Mucosa of stomach (tissue), 1 donor: ENCODE results near the gene CTNND2.
"Not testable (repeated sequence)": the region's sequence is repeated elsewhere in the genome, so short reads cannot be mapped to it uniquely, and the experiment has no call there.

Source experiments
- H3K27me3 ChIP-seq: one replicate; pipeline ENCODE4 v1.7.0; 2013; ENCODE audit warnings: mild to moderate bottlenecking, low read length; ENCODE audit not compliant: control insufficient read depth, insufficient read depth
- H3K36me3 ChIP-seq: one replicate; pipeline ENCODE4 v1.7.0; 2013; ENCODE audit warnings: low read length; ENCODE audit not compliant: control insufficient read depth, insufficient read depth
- H3K4me1 ChIP-seq: one replicate; pipeline ENCODE4 v1.7.0; 2013; ENCODE audit warnings: mild to moderate bottlenecking, low read length; ENCODE audit not compliant: control insufficient read depth, insufficient read depth
- H3K4me3 ChIP-seq: one replicate; pipeline ENCODE4 v1.7.0; 2013; ENCODE audit warnings: low read length
- H3K9ac ChIP-seq: one replicate; pipeline ENCODE4 v1.7.0; 2013; ENCODE audit warnings: mild to moderate bottlenecking, low read length, moderate library complexity
- H3K9me3 ChIP-seq: one replicate; pipeline ENCODE4 v1.7.0; 2013; ENCODE audit warnings: mild to moderate bottlenecking, low read length, moderate library complexity; ENCODE audit not compliant: control insufficient read depth
- donor health status: Pancreatic carcinoma.

Gene CTNND2

GRCh38 chr5:11076945-11077613 lies 827.2 kb downstream of the CTNND2 start:
- no peak overlapping the region for H3K9ac ChIP-seq
- H3K27me3 ChIP-seq: no peaks in the 10 kb centered on the region
- no peaks in the 10 kb centered on the region for H3K9me3 ChIP-seq
- no peak overlapping the region for H3K4me3 ChIP-seq
- H3K36me3 ChIP-seq: no peaks in the 10 kb centered on the region
- no peaks in the 10 kb centered on the region for H3K4me1 ChIP-seq

GRCh38 chr5:11075035-11075805 lies 829.0 kb downstream of the CTNND2 start:
- Histone ChIP-seq H3K4me1 (no peaks in the 10 kb centered on the region), H3K9me3 (no peaks in the 10 kb centered on the region), H3K27me3 (no peaks in the 10 kb centered on the region), H3K36me3 (no peaks in the 10 kb centered on the region), H3K9ac (no peak overlapping the region), H3K4me3 (no peak overlapping the region)

GRCh38 chr5:11072568-11072967 lies 831.7 kb downstream of the CTNND2 start:
- no peaks in the 10 kb centered on the region for H3K4me1 ChIP-seq
- H3K9me3 ChIP-seq: no peaks in the 10 kb centered on the region
- no peak overlapping the region for H3K4me3 ChIP-seq
- H3K9ac ChIP-seq: no peak overlapping the region
- H3K27me3 ChIP-seq: no peaks in the 10 kb centered on the region
- H3K36me3 ChIP-seq: no peaks in the 10 kb centered on the region

GRCh38 chr5:11072076-11072475 lies 832.2 kb downstream of the CTNND2 start:
- Histone ChIP-seq H3K36me3 (no peaks in the 10 kb centered on the region), H3K9ac (no peak overlapping the region), H3K9me3 (no peaks in the 10 kb centered on the region), H3K27me3 (no peaks in the 10 kb centered on the region), H3K4me3 (no peak overlapping the region), H3K4me1 (no peaks in the 10 kb centered on the region)

- no peaks in the 10 kb centered on the region for H3K9me3 ChIP-seq
- no peaks in the 10 kb centered on the region for H3K36me3 ChIP-seq
- H3K9ac ChIP-seq: no peak overlapping the region
- H3K4me1 ChIP-seq: no peaks in the 10 kb centered on the region
- H3K4me3 ChIP-seq: no peak overlapping the region
- H3K27me3 ChIP-seq: no peaks in the 10 kb centered on the region
These were observed 835.2 kb downstream of the CTNND2 start for GRCh38 chr5:11069041-11069440.

- H3K9ac ChIP-seq: not testable (repeated sequence)
These were observed 838.5 kb downstream of the CTNND2 start for GRCh38 chr5:11065723-11066122.

GRCh38 chr5:11064763-11065450 lies 839.3 kb downstream of the CTNND2 start:
- H3K9me3 ChIP-seq: no peaks in the 10 kb centered on the region
- H3K36me3 ChIP-seq: no peaks in the 10 kb centered on the region
- no peaks in the 10 kb centered on the region for H3K27me3 ChIP-seq
- no peak overlapping the region for H3K9ac ChIP-seq
- no peaks in the 10 kb centered on the region for H3K4me1 ChIP-seq
- no peak overlapping the region for H3K4me3 ChIP-seq

More at GRCh38 chr5:11065723-11066122, 838.5 kb downstream of the CTNND2 start:
- not testable (repeated sequence) for H3K36me3 ChIP-seq, H3K9me3 ChIP-seq, H3K27me3 ChIP-seq, H3K4me3 ChIP-seq, H3K4me1 ChIP-seq

GRCh38 chr5:11062397-11062796 lies 841.8 kb downstream of the CTNND2 start:
- no peak overlapping the region for H3K4me3 ChIP-seq
- no peaks in the 10 kb centered on the region for H3K36me3 ChIP-seq
- H3K9me3 ChIP-seq: no peaks in the 10 kb centered on the region
- no peaks in the 10 kb centered on the region for H3K4me1 ChIP-seq
- H3K27me3 ChIP-seq: no peaks in the 10 kb centered on the region
- no peak overlapping the region for H3K9ac ChIP-seq

GRCh38 chr5:11056560-11056959 lies 847.7 kb downstream of the CTNND2 start:
- Histone ChIP-seq H3K9me3 (no peaks in the 10 kb centered on the region), H3K9ac (no peak overlapping the region), H3K27me3 (no peaks in the 10 kb centered on the region), H3K36me3 (no peaks in the 10 kb centered on the region), H3K4me3 (no peak overlapping the region), H3K4me1 (no peaks in the 10 kb centered on the region)

GRCh38 chr5:11054014-11054413 lies 850.2 kb downstream of the CTNND2 start:
- H3K36me3 ChIP-seq: no peaks in the 10 kb centered on the region
- no peak overlapping the region for H3K9ac ChIP-seq
- H3K27me3 ChIP-seq: no peaks in the 10 kb centered on the region
- no peaks in the 10 kb centered on the region for H3K4me1 ChIP-seq
- no peak overlapping the region for H3K4me3 ChIP-seq
- H3K9me3 ChIP-seq: no peaks in the 10 kb centered on the region

GRCh38 chr5:11052871-11053270 lies 851.4 kb downstream of the CTNND2 start:
- Histone ChIP-seq H3K9ac (no peak overlapping the region), H3K4me1 (no peaks in the 10 kb centered on the region), H3K4me3 (no peak overlapping the region), H3K9me3 (no peaks in the 10 kb centered on the region), H3K27me3 (no peaks in the 10 kb centered on the region), H3K36me3 (no peaks in the 10 kb centered on the region)

- Histone ChIP-seq H3K27me3 (no peaks in the 10 kb centered on the region), H3K9ac (no peak overlapping the region), H3K4me3 (no peak overlapping the region), H3K36me3 (no peaks in the 10 kb centered on the region), H3K4me1 (no peaks in the 10 kb centered on the region), H3K9me3 (no peaks in the 10 kb centered on the region)
These were observed 853.5 kb downstream of the CTNND2 start for GRCh38 chr5:11050596-11051304.
